GM12801 (cell line): ENCODE results near the gene PTH1R.

Experiments used
- TF ChIP-seq, protein P1 (sequence below): IDR thresholded peaks from one replicate; pipeline ENCODE4 v1.5.1; 2011; ENCODE audit warnings: control low read depth; ENCODE audit not compliant: insufficient read length; ENCODE audit errors: extremely low read depth

PTH1R gene

DNA sequence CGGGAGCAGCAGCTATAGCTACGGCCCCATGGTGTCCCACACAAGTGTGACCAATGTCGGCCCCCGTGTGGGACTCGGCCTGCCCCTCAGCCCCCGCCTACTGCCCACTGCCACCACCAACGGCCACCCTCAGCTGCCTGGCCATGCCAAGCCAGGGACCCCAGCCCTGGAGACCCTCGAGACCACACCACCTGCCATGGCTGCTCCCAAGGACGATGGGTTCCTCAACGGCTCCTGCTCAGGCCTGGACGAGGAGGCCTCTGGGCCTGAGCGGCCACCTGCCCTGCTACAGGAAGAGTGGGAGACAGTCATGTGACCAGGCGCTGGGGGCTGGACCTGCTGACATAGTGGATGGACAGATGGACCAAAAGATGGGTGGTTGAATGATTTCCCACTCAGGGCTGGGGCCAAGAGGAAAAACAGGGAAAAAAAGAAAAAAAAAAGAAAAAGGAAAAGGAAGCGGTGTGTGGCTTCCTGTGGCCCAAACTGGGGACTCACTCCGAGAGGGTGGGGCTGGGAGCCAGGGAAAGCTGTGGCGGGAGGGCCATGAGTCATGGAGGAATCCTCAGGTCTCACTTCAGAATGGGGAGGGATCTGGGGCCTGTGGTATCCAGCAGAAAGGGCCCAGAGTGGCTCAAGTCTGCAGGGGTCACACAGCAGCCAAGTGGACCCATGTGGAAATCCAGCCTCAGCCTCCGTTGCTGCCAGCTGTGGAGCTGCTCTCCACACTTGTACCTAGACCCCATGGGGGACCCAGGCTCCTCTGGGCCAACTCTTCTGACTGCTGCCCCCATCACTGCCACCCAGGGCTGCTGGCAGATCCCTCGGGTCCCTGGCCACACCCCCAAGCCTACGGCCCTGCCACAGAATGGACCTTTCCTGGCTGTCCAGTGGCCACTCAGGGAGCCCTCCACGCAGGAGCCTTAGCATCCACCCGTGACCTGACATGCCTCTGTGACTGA lies 26.1 kb downstream of the PTH1R start:
- TF ChIP-seq, protein P1, sequence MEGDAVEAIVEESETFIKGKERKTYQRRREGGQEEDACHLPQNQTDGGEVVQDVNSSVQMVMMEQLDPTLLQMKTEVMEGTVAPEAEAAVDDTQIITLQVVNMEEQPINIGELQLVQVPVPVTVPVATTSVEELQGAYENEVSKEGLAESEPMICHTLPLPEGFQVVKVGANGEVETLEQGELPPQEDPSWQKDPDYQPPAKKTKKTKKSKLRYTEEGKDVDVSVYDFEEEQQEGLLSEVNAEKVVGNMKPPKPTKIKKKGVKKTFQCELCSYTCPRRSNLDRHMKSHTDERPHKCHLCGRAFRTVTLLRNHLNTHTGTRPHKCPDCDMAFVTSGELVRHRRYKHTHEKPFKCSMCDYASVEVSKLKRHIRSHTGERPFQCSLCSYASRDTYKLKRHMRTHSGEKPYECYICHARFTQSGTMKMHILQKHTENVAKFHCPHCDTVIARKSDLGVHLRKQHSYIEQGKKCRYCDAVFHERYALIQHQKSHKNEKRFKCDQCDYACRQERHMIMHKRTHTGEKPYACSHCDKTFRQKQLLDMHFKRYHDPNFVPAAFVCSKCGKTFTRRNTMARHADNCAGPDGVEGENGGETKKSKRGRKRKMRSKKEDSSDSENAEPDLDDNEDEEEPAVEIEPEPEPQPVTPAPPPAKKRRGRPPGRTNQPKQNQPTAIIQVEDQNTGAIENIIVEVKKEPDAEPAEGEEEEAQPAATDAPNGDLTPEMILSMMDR = no peak

DNA sequence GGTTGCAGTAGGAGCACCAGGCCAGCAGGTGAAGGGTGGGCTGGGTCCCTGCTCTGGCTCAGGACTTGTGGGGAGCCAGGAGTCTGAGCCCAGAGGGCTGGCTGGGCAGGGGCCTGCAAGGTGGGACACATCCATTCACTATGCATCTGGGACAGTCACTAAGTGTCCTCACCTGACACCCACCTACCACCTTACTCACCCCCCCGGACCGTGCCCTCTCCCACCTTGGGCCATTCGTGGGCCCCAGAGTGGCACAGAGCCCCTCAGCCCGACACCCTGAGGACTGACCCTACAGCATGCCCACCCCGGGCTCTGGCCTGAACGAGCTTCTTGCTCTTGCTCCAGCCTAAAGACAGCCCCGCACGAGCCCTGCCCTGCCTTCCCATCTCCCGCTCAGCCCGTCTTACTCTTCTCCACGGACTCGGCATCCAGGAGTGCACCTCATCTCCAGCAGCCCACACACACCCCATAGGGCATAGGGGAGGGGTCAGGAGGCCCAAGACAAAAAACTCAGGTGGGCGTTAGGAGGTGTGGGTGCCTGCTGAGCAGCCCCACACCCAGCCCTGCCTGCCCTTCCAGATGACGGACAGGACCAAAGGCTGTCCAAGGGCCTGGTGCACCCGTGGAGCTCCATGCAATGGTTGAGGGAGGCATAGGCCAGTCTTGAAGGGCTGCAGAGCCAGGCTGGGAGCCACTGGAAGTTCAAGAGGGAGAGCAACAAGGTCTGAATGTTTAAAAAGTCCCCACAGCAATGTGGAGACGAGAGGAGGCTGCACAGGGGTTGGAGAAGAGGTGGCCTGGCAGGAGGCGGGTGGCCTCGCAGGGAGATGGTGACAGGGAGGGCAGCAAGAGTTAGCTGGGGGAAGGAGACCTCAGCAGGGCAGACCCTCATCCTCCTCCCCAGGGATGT lies 27.0 kb downstream of the PTH1R start:
- TF ChIP-seq, protein P1 = no peak

DNA sequence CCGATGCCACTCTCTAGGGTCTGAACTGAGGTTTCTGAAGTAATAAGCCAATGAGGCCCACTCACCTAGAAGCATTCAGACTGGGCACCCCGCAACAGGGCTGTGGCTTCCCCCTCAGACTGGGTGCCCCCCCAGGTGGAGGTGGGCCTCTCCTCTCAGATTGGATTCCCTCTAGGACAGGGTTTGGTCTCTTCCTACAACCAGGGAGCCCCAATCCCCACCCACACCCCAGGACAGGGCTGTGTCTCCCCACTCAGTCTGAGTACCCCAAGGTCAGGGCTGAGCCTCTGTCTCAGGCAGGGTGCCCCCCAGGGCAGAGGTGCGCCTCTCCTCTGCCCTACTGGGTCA lies 27.7 kb downstream of the PTH1R start:
- TF ChIP-seq, protein P1 = no peak

DNA sequence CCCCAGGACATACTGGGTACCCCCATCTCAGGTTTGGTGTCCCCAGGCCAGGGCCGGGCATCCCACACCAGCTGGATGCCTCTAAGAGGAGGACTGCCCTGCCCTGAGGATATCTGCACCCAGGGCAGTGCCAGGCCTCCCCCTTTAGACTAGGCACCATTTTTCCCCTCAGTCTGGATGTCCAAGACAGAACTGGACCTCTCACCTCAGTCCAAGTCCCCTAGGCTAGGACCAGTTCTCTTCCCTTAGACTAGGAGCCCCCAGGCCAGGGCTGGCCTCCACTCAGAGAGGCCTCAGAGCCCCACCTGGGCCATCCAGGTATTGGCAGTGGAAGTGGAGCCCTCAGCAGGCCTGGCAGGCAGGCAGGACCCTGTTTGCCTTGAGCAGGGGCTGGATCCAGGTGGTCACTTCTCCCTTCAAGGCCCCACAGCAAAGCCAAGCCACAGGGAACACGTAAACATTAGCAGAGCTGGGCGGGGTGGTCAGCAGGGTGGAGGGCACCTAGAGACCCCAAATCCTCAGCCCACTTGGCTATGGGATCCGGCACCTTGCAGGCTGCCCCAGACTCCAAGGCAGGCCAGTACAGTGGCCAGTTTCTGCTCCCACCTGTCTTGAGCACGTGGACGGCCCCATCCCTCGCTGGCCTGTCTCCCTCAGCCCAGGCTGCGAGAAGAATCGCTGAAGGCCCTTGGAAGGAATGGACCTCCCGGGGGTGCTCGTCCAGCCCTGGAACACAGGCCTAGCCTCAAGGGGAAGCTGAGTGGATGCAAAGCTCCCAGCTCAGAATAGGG lies 28.3 kb downstream of the PTH1R start:
- TF ChIP-seq, protein P1 = no peak

DNA sequence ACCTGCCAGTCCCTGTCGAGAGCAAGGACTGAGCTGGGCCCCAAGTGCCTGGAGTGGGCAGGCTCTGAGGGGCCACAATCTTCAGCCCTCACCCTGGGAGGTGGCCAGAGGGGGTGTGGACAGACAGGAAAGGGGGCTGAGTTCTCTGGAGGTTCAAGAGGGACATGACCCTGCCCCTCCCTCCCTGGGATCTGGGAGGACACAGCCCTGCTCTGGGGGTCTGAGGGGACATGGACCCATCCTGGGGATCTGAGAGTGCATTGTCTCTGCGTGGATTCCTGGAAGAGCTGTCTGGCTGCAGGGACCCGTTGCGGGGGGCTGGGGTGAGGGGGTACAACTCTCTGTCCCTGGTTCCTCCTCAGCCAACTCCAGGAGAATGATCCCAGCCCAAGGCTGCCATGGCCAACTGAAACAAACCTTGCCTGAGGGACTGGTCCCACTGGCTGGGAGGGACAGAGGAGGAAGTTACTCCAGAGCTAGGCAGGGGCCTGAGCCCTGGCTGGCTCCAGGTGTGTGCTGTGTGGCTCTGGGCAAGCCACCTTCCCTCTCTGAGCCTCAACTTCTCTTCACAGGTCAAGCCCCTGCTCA lies 29.0 kb downstream of the PTH1R start:
- TF ChIP-seq, protein P1 = no peak

DNA sequence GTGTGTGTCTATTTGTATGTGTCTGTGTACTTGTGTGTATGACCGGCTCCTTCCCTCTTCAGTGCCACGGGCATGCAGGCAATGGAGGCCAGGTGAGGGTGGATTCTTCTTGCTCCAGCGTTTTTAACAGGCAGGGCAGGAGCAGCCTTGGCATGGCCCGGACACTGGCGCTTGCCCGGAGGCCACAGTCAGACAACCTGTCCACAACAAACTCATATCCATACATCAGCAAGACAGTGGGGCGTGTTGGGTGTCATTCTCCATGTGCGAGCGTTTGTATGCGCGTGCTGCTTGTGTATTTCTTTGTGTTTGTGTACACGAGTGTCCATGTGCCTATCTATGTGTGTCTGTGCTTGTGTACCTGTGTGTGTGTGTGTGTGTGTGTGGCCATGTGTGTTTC lies 29.8 kb downstream of the PTH1R start:
- TF ChIP-seq, protein P1 = no peak

DNA sequence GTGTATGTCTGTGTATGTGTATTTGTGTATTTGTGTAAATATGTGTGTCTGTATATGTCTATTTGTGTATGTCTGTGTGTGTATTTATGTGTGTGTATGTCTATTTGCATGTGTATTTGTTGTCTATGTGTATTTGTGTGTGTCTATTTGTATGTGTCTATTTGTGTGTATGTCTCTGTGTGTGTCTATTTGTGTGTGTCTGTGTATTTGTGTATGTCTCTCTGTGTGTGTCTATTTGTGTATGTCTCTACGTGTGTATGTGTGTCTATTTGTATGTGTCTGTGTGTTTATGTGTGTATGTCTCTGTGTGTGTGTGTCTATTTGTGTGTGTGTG lies 30.4 kb downstream of the PTH1R start:
- TF ChIP-seq, protein P1 = no peak
